AG08395 (cell line): ENCODE data around the gene PC.
A peak's percentile ranks its signal among the peaks of the same experiment; 100 is the strongest.

Source experiments
- DNase-seq: peaks from one replicate; pipeline ENCODE4 v3.0.0; 2012; ENCODE audit warnings: mixed read lengths, low spot score

The PC gene

DNA sequence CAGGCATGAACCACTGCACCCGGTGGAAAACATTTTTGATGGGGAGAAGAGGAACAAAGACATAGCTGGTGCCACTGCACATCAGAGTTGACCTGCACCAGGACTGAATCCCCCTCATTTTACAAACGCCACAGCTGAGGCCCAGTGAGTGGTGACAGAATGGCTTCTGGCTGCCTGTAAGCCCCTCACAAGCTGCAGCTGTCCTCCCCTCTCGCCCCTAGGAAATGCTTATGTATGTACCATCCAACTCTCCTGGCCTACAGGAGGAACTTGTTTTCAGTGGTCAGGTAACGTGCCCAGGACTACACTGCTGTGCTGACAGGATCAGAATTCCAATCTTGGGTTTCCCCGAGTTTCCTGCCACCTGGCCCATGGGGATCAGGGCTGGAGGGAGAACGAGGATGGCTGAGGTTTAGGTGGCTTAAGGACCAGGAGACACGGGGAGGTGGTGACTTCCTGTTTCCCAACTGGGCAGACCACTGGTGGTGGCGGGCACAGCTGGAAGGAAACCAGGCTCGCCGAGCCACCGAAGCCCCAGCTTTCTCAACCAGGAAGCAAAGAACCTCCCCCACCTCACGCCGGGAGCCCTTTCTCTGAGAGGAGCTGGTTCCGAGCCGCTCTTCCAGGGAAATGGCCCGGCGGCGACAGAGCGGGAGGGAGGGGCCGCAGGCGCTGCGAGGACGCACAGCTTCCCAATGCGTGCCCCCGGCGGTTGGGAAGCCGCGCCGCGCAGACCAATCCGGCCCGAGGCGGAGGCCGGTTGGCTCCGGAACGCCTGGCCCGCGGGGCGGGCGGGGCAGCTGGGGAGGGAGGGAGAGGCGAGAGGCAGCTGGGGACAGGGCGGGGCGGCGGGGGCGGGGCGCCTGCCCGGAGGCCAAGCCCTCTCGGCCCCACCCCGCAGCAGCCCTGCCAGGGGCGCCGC, 102.3 kb downstream of the PC start:
- DNase-seq = peak; percentile 98

DNA sequence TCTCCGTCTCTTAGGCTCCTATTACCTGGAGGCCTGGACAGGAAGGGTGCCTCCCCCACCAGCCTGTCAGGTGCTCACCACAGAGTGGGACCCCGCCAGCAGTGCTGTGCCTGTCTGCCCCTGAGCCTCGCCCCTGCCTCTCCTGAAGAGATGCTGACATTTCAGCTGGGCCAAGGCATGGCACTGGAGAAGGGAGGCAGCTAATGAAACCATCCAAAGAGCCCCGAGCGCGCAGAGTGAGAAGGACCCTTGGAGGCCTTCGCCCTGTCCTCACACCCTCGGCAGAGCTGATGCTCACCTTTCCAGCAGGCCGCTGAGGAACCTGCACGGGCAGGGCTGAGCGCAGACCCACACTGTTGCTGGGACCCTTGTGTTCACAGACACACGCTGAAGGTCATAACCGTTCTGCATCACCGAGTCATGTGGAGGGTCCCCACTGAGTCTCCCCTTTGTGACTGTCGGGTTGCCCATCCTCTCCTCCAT, 103.4 kb downstream of the PC start:
- DNase-seq = no peak

DNA sequence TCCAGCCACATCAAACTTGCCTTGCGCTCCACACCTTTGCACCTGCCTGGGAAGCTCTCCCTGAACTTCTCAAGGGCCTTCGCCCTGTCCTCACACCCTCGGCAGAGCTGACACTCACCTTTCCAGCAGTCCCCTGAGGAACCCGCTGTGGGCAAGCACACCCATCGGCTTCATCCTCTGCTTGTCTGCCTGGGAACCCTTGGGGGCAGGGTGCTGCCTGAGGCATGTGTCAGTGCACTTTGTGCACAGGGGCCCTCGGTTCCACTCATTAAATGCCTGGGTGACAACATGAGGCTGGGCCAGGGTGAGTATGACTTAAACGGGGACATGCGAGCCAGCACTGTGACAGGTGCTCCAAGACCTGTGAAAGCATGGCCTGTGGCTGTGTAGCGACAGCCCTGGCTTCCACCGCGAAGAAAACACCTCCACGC, 103.9 kb downstream of the PC start:
- DNase-seq = no peak

DNA sequence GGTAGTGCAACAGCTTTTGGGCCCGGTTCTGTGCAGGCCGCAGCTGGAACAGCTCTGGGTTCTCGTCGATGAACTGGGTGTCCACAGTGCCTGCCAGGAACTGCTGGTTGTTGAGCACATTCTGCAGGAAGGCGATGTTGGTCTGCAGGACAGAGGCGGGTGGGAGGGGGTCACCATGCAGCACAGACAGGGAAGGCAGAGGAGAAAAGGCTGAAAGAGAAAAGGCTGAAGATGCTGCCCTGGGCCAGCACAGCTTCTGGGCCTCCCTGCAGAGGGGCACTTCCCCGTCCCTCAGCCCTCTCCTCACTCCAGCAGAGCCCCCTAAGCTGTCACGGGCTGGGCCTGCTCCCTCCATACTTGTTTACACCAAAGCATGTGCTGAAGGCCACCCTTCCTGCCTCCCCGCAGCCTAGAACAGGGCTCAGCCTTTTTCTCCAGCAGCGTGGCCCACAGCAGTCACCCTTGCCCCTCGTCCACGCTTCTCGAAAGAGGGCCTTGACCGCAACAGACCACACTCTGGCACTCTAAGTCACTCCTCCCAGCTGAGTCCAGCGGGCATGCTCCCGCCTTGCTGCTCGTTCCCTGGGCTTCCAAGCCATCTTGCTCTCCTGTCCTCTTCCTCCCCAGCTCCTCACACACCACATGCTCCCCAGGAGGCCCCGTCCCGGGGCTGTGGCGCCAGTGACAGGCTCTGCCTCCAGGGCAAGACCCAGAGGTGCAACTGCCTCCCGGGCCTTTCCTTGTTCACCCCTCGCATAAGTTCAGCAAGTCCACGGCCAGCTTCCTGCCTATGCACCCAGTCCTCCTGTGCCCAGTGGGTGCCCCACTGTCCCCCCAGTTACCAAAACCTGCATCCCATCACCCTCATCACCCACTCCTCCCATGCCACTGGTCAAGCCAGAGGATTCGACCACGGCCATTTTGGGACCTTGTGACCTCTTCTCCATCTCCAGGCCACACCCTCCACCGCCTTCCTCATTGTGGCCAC, 104.6 kb downstream of the PC start:
- no peak for DNase-seq

DNA sequence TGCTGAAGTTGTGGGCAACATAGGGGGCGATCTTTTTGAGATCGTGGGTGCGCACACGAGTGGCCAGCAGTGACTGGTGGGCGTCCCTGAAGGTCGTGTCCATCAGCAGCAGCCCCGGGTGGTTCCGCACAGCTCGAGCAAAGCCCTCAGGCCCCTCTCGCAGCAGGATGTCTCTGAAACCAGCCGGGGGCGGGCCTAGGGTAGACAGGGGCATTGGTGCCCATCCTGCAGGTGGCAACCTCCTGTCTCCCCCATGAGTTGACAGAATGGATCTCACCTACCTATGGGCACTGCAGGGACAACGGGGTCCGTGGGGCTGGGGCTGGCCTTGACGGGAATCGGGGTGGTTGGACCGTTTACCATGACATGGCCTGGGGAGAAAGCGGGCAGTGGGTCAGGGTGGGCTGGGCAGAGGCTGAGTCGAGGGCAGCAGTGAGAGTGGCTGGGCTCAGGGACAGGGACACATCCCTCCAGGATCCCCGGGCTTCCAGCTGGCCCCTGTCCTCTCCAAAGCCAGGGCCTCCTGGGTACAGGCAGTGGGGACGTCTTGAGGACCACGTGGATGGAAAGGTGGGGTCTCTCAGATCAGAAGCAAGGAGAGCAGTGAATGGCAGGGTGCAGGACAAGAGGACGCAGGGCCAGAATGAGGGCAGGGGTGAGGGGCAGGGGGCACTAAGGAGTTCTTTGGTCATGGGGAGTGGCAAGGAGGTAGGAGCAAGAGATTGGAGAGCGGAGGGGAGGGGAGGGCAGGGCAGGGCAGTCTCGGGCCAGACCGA, 105.5 kb downstream of the PC start:
- DNase-seq = no peak

DNA sequence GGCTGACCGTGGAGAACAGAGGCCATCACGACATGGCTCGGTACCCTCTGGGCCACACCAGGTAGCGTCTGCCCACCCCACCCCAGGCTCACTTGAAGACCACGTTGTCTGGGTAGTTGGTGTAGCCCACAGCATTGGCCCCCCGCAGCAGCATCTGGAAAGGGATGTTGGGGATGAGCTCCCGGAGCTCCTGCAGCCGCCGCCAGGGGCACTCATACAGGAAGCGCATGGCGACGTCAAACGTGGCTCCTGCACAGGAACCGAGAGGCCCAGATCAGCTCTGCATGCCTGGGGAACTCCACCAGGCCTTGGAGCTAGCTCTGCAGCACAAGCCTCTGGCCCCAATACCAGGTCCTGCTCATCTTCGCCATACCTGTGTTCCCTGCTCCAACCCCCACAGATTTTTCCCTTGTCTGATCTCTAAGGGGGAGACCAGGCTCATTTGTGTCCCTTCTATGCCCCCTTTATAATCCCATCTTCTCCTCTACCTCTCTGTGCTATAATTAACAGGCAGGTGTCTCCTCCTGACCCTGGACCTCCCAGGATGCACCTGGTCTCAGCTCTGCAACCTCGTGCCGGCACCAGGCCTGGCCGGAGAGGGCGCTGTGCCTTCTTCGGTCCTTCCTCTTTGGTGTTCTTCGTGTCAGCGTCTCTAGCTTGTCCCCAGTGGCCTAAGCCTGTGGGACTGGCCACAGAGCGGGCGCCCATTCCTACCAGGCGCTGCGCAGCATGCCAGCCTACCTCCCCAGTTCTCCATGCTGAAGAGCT, 106.3 kb downstream of the PC start:
- DNase-seq = no peak

DNA sequence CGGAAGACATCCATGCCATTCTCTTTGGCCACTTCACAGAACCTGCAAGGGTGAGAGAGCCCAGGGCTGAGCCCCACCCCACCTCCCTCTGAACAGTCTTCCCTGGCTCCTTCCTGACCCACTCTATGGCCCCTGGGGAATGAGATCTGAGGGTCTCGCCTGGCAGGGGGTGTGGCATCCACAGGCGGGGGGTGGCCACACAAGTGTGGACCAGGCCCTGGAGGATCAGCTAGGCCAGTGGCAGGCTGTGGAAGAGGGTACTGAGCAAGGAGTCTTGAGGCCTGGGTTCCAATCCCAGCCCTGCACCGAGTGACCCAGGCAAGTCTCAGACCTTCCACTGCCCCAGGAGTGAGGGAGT, 107.0 kb downstream of the PC start:
- no peak for DNase-seq

DNA sequence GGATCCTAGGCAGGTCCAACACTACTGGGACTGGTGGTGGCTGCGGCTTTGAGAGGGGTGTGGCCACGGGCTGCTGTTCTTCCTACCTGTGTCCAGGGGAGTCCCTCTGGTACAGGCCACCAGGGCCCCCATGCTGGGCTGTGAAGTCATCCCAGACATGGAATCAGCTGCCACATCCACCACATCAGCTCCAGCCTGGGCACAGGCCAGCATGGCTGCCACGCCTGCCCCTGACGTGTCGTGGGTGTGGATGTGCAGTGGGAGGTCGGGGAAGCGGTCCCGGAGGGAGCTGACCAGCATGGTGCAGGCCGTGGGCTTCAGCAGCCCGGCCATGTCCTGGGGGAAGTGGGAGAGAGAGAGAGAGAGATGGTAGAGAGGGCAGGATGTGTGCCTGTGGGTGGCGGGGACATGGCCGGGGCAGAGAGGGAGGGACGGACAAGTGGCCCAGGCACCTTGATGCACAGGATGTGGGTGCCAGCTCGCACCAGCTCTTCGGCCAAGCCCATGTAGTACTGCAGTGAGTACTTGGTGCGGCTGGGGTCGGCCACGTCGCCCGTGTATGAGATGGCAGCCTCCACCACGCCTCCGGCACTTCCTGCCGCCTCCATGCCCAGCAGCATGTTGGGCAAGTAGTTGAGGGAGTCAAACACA, 107.5 kb downstream of the PC start:
- DNase-seq = no peak

DNA sequence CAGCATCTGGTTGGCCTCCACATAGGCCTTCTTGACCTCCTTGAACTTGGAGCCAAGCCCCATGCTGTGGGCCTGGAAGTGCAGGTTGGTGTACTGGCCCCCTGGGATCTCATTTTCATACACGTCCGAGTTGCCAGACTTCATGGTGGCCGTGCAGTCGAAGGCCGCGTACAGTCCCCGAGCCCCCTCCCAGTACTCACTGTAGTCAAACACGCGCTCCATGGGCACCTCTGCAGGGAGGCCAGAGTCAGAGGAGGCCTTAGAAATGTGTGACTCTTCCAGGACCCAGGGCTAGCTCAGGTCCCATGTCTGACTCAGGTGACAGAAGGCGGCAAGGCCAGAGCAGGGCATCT, 108.0 kb downstream of the PC start:
- DNase-seq = no peak

DNA sequence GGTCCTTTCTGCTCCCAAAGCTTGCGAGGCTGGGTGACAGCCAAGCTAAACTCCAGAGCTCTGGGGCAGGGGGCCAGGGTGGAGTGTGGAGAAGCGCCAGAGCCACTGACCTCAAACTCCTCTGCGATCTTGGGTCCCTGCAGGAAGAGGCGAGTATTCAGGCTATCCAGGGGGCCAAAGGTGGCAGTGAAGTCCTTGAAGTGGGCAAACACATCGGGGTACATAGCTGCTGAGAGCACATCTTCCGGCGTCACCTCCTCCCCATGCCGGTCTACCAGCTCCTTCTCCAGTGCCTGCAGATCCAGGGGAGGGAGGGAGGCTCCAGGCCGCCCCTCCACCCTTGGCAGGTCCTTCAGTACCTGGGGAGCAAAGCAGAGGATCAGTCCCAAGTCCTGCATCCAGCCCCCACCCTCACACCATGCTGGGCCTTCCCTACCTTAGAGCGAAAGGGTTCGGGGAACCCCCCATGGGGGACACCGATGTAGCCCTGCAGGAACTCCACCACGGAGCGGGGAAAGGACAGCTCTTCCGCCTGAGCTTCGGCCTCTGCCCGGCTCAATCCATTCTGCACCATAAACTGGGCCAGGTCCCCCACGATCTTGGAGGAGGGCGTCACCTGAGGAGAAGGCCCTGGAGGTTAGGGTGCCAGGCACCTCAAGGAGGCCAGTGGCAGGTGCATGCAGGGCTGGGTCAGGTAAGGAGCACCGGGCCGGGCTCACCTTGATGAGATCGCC, 108.5 kb downstream of the PC start:
- DNase-seq = no peak

DNA sequence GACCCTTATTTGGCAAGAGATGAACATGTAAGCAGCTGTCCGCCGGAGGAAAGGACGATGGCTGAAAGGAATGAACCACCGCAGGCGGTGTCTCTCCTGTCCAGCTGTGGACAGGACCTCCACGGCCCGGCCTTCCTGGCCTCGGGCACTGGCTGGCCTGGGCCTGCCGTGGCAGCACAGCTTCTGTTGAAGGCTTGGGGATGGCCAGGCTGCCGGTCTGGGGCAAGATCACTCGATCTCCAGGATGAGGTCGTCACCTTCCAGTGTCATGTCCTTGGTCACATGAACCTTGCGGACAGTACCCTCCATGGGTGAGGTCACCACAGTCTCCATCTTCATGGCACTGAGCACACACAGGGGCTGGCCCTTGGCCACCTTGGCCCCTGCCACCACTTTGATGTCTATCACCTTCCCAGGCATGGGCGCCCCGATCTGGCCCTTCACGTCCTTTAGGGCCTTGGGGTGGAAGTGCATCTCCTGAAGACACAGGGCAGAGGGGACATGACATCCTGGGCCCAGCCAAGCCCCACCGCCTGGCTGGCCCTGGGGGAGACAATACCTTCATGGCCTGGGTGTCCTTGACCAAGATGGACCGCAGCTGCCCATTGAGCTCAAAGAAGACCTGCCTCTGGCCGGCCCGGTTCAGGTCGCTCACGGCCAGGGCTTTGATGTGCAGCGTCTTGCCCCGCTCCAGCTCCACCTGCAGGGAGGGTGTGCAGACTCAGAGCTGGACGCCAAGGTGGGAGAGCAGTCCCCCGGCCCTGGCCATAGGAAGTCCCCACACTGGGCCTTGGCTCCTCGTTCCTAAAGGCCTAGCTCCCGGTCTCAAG, 109.3 kb downstream of the PC start:
- DNase-seq = no peak

DNA sequence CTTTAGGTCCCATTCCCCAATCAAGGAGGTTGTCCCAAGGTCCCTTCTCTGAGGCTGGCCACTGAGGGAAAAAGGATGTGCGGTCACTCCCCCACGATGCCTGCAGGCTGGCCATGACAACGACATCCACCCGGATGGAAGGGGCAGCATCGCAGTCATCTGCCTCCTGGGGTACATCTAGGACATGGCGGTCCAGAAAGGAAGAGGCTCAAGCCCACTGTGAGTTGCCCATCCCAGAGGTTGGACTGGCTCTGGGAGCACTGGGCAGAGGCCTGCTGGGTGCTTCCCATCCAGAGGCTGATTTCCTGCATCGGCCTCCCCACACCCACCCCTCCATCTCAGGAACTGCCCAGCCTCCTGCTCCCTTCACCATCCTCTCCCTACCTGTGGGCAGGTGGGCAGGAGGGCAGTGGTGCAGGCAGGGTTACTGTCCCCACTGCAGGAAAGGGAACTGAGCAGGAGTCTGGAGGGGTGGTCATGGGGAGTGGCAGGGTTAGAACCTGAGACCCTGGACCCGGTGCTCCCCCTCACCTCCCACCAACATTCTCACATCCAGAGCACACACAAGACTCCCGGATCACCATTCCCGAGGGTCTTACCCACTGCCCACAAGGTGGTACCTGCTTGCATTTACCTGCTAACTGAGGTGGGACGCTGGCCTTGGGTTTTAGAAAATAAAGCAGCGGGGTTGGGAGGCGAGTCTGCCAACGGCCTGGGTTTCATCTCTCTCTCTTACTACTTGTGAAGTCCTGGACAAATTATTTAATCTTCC, 110.5 kb downstream of the PC start:
- DNase-seq = no peak

DNA sequence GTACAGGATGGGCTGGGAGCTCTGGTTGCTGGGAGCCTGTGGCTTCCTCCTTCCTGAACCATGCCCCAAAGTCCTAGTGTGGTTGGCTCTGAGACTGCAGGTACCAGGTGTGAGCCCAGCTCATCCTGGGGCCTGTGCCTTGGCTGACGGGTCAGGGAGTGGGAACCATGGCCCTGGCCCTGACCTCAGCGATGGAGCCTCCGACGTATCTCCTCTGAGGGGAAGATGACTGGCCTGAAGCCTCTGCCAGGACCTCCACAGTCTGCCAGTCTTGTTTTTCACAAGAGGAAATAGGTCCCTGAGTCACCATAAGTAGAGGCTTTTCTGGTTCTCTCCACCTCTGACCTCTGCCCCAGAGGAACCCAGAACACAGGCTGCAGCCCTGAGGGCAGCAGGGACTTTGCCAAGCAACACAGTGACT, 111.5 kb downstream of the PC start:
- no peak for DNase-seq

DNA sequence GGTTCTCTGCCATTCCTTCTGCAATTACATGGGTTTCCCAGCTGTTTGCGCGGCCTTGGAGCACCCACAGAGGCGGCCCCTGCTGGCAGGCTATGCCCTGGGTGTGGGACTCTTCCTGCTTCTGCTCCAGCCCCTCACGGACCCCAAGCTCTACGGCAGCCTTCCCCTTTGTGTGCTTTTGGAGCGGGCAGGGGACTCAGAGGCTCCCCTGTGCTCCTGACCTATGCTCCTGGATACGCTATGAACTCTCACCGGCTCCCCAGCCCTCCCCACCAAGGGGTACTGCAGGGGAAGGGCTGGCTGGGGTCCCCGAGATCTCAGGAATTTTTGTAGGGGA, 112.3 kb downstream of the PC start:
- no peak for DNase-seq

DNA sequence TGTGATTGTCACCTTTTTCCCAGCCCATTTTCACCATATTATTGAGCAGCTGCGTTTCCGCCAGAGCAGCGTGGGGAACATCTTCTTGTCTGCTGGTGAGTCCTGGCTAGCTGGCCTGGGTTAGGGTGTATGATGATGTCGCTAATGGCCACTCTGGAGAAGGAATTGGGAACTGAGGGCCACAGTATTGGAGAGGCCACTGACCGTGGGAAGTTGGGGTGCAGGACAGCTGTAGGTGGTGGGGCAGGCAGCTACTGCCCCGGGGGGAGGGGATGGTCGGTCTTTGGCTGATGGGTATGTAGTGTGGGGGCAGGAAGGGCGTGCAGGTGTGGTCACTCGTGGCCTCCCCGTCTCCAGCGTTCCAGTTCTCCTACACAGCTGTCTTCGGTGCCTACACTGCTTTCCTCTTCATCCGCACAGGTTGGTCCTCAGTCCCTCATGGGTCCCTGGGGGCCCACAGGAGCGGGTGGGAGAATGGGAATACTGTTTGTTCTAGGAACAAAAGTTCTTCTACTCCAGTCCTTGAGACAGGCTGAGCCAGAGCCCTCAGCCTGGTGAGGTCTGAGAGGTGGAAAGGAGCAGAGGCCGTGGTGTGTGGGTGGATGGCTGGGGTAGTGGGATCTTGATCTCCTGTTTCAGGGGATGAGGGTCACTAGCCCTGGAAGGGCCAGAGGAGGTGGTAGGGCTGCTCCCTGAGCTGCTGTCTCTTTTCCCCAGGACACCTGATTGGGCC, 112.9 kb downstream of the PC start:
- no peak for DNase-seq

DNA sequence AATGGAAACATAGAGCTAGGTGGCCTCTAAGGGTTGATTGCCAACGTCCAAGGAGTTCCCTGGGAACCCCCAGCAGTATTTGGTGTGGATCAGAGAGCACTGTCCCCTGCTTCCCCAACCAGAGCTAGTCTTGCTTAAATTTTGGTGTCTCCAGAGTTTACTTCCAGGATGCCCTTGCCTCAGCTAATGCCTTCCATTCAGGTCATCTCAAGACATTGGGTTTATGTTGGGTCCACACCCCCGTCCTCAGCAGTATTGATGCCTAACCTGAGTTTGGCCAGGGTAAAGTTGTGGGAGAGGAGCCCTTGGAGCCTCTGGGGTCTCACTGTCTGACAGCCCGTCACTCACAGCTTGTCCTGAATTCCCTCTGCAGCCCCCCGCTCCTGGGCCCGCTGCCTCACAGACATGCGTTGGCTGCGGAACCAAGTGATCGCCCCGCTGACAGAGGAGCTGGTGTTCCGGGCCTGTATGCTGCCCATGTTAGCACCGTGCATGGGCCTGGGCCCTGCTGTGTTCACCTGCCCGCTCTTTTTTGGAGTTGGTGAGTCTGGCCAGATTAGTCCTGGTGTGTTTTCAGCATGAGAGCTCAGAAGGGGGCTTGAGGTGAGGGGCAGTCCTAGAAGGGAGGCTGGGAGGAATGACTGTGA, 113.6 kb downstream of the PC start:
- no peak for DNase-seq

DNA sequence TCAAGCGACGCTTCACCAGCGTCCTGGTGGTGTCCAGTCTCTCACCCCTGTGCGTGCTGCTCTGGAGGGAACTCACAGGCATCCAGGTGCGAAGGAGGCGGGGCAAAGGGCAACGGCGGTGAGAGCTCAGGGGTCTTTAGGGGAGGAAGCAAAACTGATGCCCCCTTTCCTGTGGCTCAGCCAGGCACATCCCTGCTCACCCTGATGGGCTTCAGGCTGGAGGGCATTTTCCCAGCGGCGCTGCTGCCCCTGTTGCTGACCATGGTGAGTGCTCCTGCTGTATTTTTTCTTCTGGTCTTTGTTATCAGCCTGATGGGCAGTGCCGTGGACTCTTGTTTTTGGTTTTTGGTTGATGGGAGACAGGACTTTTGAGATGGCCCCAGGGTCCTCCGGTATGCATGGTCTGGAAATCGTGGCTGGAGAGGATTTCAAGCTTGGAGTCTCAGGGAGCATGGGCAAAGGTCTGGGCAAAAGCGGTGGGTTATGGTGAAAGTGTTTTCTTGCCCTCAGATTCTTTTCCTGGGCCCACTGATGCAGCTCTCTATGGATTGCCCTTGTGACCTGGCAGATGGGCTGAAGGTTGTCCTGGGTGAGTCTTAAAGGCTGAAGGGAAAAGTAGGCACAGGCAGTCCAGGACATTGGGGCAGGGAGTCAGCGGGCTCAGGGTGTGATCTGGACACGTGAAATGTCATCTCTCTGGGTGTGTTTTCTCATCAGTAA, 114.2 kb downstream of the PC start:
- DNase-seq = no peak
